Embryonic facial prominence (tissue), 1 donor: ENCODE measurements around the gene YEATS2.

Source experiments
- DNase-seq: peaks from one replicate; pipeline ENCODE4 v3.0.0-alpha.2; 2016; ENCODE audit errors: extremely low spot score

YEATS2 gene

GRCh38 chr3:183837390-183837789, 139.8 kb downstream of the YEATS2 start:
- DNase-seq = no peak

GRCh38 chr3:183837894-183838293, 140.3 kb downstream of the YEATS2 start:
- DNase-seq = no peak

GRCh38 chr3:183839751-183840150, 142.2 kb downstream of the YEATS2 start:
- no peak for DNase-seq

- DNase-seq = no peak
These were observed 147.0 kb downstream of the YEATS2 start for GRCh38 chr3:183844606-183845005.

GRCh38 chr3:183845090-183845489, 147.5 kb downstream of the YEATS2 start:
- DNase-seq = no peak

- no peak for DNase-seq
These were observed 148.2 kb downstream of the YEATS2 start for GRCh38 chr3:183845608-183846288.

- no peak for DNase-seq
These were observed 156.9 kb downstream of the YEATS2 start for GRCh38 chr3:183854318-183855035.

- DNase-seq = no peak
These were observed 160.3 kb downstream of the YEATS2 start for GRCh38 chr3:183857863-183858262.
